ENCODE results near the gene DNAH7. TPM values are rescaled to one million over a fixed set of nuclear protein-coding genes. Genes with fewer than 3 reads are reported as not detected.

The DNAH7 gene
- total and polyA plus RNA-seq, 7 experiments from 2014 or later: not detected

GRCh38 chr2:196105951-196106350, 37.3 kb upstream of the DNAH7 start:
- DNase-seq (peak in 2 of 9 donors; percentile 8 to 16), ATAC-seq (peak; percentile 38)
- CTCF ChIA-PET: no interaction called here
- Histone ChIP-seq H3K27me3 (ENCODE audit: control insufficient read depth in 2 of 2, insufficient read depth in 2 of 2, low read length in 2 of 2) (no peaks in the 10 kb centered on the region), H3K9me3 (ENCODE audit: control insufficient read depth in 2 of 3, low read length in 3 of 3) (no peaks in the 10 kb centered on the region), H3K27ac (ENCODE audit: low read depth, low read length) (no peak overlapping the region), H3K4me1 (ENCODE audit: control insufficient read depth in 2 of 2, insufficient read depth in 2 of 2, low read length in 2 of 2) (no peaks in the 10 kb centered on the region), H3K36me3 (ENCODE audit: control insufficient read depth in 2 of 3, insufficient read depth in 3 of 3, low read length in 3 of 3) (no peaks in the 10 kb centered on the region), H3K4me3 (ENCODE audit: low read length) (no peak overlapping the region)
- Mint-ChIP-seq H3K36me3 (peaks cover 0 to 4% (median 0%) of the 10 kb centered on the region in 5 donors), H3K4me3 (peak overlapping the region in 9 of 10 donors; percentile 1 to 81 (median 69)), H3K27me3 (no peaks in the 10 kb centered on the region), H3K9me3 (peaks cover 0 to 6% (median 0%) of the 10 kb centered on the region in 11 donors), H3K4me1 (peaks cover 2 to 50% (median 29%) of the 10 kb centered on the region in 7 donors), H3K27ac (peak overlapping the region; percentile 6 to 84 (median 54))
- intact Hi-C loops (cut with micrococcal nuclease): loop anchor here in 1 of 2 donors (1.0 kb wide), 1 partner anchor 7 kb away; no protein-coding TSS in a partner anchor
- POLR2A ChIA-PET: no interaction called here

- CTCF ChIA-PET: no interaction called here
- Mint-ChIP-seq H3K4me1 (peaks cover 2 to 55% (median 42%) of the 10 kb centered on the region in 7 donors), H3K27ac (no peak overlapping the region)
These were observed 35.4 kb upstream of the DNAH7 start for GRCh38 chr2:196104066-196104465.

GRCh38 chr2:196103626-196104025, 35.0 kb upstream of the DNAH7 start:
- Histone ChIP-seq H3K4me1 (ENCODE audit: control insufficient read depth in 2 of 2, insufficient read depth in 2 of 2, low read length in 2 of 2) (no peaks in the 10 kb centered on the region), H3K4me3 (ENCODE audit: low read length) (no peak overlapping the region), H3K27me3 (ENCODE audit: control insufficient read depth in 2 of 2, insufficient read depth in 2 of 2, low read length in 2 of 2) (no peaks in the 10 kb centered on the region), H3K36me3 (ENCODE audit: control insufficient read depth in 2 of 3, insufficient read depth in 3 of 3, low read length in 3 of 3) (no peaks in the 10 kb centered on the region), H3K9me3 (ENCODE audit: control insufficient read depth in 2 of 3, low read length in 3 of 3) (no peaks in the 10 kb centered on the region), H3K27ac (ENCODE audit: low read depth, low read length) (no peak overlapping the region)
- Mint-ChIP-seq H3K27me3 (no peaks in the 10 kb centered on the region), H3K9me3 (peaks cover 0 to 6% (median 0%) of the 10 kb centered on the region in 11 donors), H3K36me3 (peaks cover 0 to 6% (median 2%) of the 10 kb centered on the region in 5 donors), H3K4me3 (no peak overlapping the region), H3K4me1 (peaks cover 2 to 55% (median 42%) of the 10 kb centered on the region in 7 donors), H3K27ac (no peak overlapping the region)
- ChIA-PET CTCF (interaction anchor here (1.3 kb wide), 1 partner anchor 26 kb away, joined by 3 read pairs; no protein-coding TSS in a partner anchor), POLR2A (interaction anchor here (0.6 kb wide), 1 partner anchor 596 kb away, joined by 3 read pairs; no protein-coding TSS in a partner anchor)
- ATAC-seq: no peak
- intact Hi-C loops (cut with micrococcal nuclease): no loop called here
- DNase-seq: no peak

More at GRCh38 chr2:196104066-196104465, 35.4 kb upstream of the DNAH7 start:
- POLR2A ChIA-PET: no interaction called here
- Mint-ChIP-seq H3K4me3 (no peak overlapping the region), H3K9me3 (peaks cover 0 to 6% (median 0%) of the 10 kb centered on the region in 11 donors), H3K36me3 (peaks cover 0 to 6% (median 2%) of the 10 kb centered on the region in 5 donors), H3K27me3 (no peaks in the 10 kb centered on the region)
- no peaks in the 10 kb centered on the region for H3K36me3 ChIP-seq (ENCODE audit: control insufficient read depth in 2 of 3, insufficient read depth in 3 of 3, low read length in 3 of 3)
- H3K27ac ChIP-seq (ENCODE audit: low read depth, low read length): no peak overlapping the region
- intact Hi-C loops (cut with micrococcal nuclease): no loop called here
- no peaks in the 10 kb centered on the region for H3K4me1 ChIP-seq (ENCODE audit: control insufficient read depth in 2 of 2, insufficient read depth in 2 of 2, low read length in 2 of 2)
- no peak for DNase-seq
- no peaks in the 10 kb centered on the region for H3K9me3 ChIP-seq (ENCODE audit: control insufficient read depth in 2 of 3, low read length in 3 of 3)
- no peak for ATAC-seq
- no peak overlapping the region for H3K4me3 ChIP-seq (ENCODE audit: low read length)
- H3K27me3 ChIP-seq (ENCODE audit: control insufficient read depth in 2 of 2, insufficient read depth in 2 of 2, low read length in 2 of 2): no peaks in the 10 kb centered on the region

GRCh38 chr2:196101325-196101991, 32.8 kb upstream of the DNAH7 start:
- Mint-ChIP-seq H3K27ac (peak overlapping the region in 2 of 9 donors; percentile 22 to 91), H3K36me3 (peaks cover 0 to 6% (median 1%) of the 10 kb centered on the region in 5 donors), H3K27me3 (no peaks in the 10 kb centered on the region), H3K9me3 (peaks cover 0 to 3% (median 0%) of the 10 kb centered on the region in 11 donors), H3K4me1 (peaks cover 2 to 52% (median 38%) of the 10 kb centered on the region in 7 donors), H3K4me3 (peak overlapping the region in 1 of 10 donors; percentile 66)
- ChIA-PET POLR2A (no interaction called here), CTCF (interaction anchor here (0.9 to 1.0 kb wide), 2 partner anchors 119 to 203 kb away, joined by 3 to 7 read pairs; no protein-coding TSS in a partner anchor)
- Histone ChIP-seq H3K9me3 (ENCODE audit: control insufficient read depth in 2 of 3, low read length in 3 of 3) (no peaks in the 10 kb centered on the region), H3K27me3 (ENCODE audit: control insufficient read depth in 2 of 2, insufficient read depth in 2 of 2, low read length in 2 of 2) (no peaks in the 10 kb centered on the region), H3K4me1 (ENCODE audit: control insufficient read depth in 2 of 2, insufficient read depth in 2 of 2, low read length in 2 of 2) (no peaks in the 10 kb centered on the region), H3K36me3 (ENCODE audit: control insufficient read depth in 2 of 3, insufficient read depth in 3 of 3, low read length in 3 of 3) (no peaks in the 10 kb centered on the region), H3K4me3 (ENCODE audit: low read length) (no peak overlapping the region), H3K27ac (ENCODE audit: low read depth, low read length) (no peak overlapping the region)
- DNase-seq: no peak
- ATAC-seq: peak; percentile 49
- intact Hi-C loops (cut with micrococcal nuclease): no loop called here

GRCh38 chr2:196099916-196100315, 31.3 kb upstream of the DNAH7 start:
- H3K27ac Mint-ChIP-seq: no peak overlapping the region
- ATAC-seq: no peak
- H3K4me1 Mint-ChIP-seq: peaks cover 0 to 40% (median 26%) of the 10 kb centered on the region in 7 donors
- peaks cover 0 to 8% (median 2%) of the 10 kb centered on the region in 11 donors for H3K9me3 Mint-ChIP-seq
- H3K36me3 Mint-ChIP-seq: peaks cover 0 to 6% (median 0%) of the 10 kb centered on the region in 5 donors
- CTCF ChIA-PET: no interaction called here
- H3K27me3 Mint-ChIP-seq: no peaks in the 10 kb centered on the region
- no peaks in the 10 kb centered on the region for H3K9me3 ChIP-seq (ENCODE audit: control insufficient read depth in 2 of 3, low read length in 3 of 3)
- peak overlapping the region in 1 of 10 donors; percentile 9 for H3K4me3 Mint-ChIP-seq
- intact Hi-C loops (cut with micrococcal nuclease): no loop called here
- H3K36me3 ChIP-seq (ENCODE audit: control insufficient read depth in 2 of 3, insufficient read depth in 3 of 3, low read length in 3 of 3): no peaks in the 10 kb centered on the region
- no peak for DNase-seq
- no peaks in the 10 kb centered on the region for H3K4me1 ChIP-seq (ENCODE audit: control insufficient read depth in 2 of 2, insufficient read depth in 2 of 2, low read length in 2 of 2)
- POLR2A ChIA-PET: interaction anchor here (1.2 kb wide), 1 partner anchor 13 kb away, joined by 3 read pairs; no protein-coding TSS in a partner anchor
- H3K27me3 ChIP-seq (ENCODE audit: control insufficient read depth in 2 of 2, insufficient read depth in 2 of 2, low read length in 2 of 2): no peaks in the 10 kb centered on the region
- H3K4me3 ChIP-seq (ENCODE audit: low read length): no peak overlapping the region
- H3K27ac ChIP-seq (ENCODE audit: low read depth, low read length): no peak overlapping the region

- Histone ChIP-seq H3K27me3 (ENCODE audit: control insufficient read depth in 2 of 2, insufficient read depth in 2 of 2, low read length in 2 of 2) (no peaks in the 10 kb centered on the region), H3K4me3 (ENCODE audit: low read length) (no peak overlapping the region), H3K36me3 (ENCODE audit: control insufficient read depth in 2 of 3, insufficient read depth in 3 of 3, low read length in 3 of 3) (no peaks in the 10 kb centered on the region), H3K4me1 (ENCODE audit: control insufficient read depth in 2 of 2, insufficient read depth in 2 of 2, low read length in 2 of 2) (no peaks in the 10 kb centered on the region), H3K9me3 (ENCODE audit: control insufficient read depth in 2 of 3, low read length in 3 of 3) (no peaks in the 10 kb centered on the region), H3K27ac (ENCODE audit: low read depth, low read length) (no peak overlapping the region)
- no peak for ATAC-seq
- H3K4me1 Mint-ChIP-seq: peaks cover 0 to 31% (median 23%) of the 10 kb centered on the region in 7 donors
- peaks cover 0 to 3% (median 0%) of the 10 kb centered on the region in 5 donors for H3K27me3 Mint-ChIP-seq
- CTCF ChIA-PET: interaction anchor here (0.9 to 3.0 kb wide), 3 partner anchors 15 to 21 kb away, joined by 3 to 8 read pairs (median 6); no protein-coding TSS in a partner anchor
- intact Hi-C loops (cut with micrococcal nuclease): no loop called here
- H3K9me3 Mint-ChIP-seq: peaks cover 0 to 26% (median 16%) of the 10 kb centered on the region in 11 donors
- POLR2A ChIA-PET: interaction anchor here (1.1 kb wide), 1 partner anchor 120 kb away, joined by 3 read pairs; no protein-coding TSS in a partner anchor
- no peak for DNase-seq
- no peak overlapping the region for H3K27ac Mint-ChIP-seq
- peaks cover 5 to 17% (median 9%) of the 10 kb centered on the region in 5 donors for H3K36me3 Mint-ChIP-seq
- no peak overlapping the region for H3K4me3 Mint-ChIP-seq
These were observed 29.4 kb upstream of the DNAH7 start for GRCh38 chr2:196097864-196098660.
